ENCODE measurements around the gene SNF8.

- TF ChIP-seq SIN3A (IDR thresholded peaks at IDR 0.05; ENCODE audit: borderline replicate concordance, insufficient read depth, low read depth, low read length) (no peak), TCF7L2 (IDR thresholded peaks at IDR 0.05; ENCODE audit: low read depth, low read length) (no peak)
Observed at GRCh38 chr17:48970224-48970623, 25.6 kb upstream of the SNF8 start.
